Vagina (tissue), 2 donors: Measurements from ENCODE around the gene CES1. TPM values are rescaled to one million over a fixed set of nuclear protein-coding genes. Genes with fewer than 3 reads are reported as not detected.
"Not testable (repeated sequence)": the region's sequence is repeated elsewhere in the genome, so short reads cannot be mapped to it uniquely, and the experiment has no call there.

Experiments used
- DNase-seq, 2 donors: peaks; one replicate each; pipeline ENCODE4 v3.0.0-alpha.2; 2017; ENCODE audit errors: extremely low spot score in 2 of 2
- H3K27ac ChIP-seq: fragments of 200-600 bp; sonication (generic); one replicate; pipeline ENCODE4 v1.5.1; 2019
- H3K27me3 ChIP-seq: fragments of 200-600 bp; sonication (generic); one replicate; pipeline ENCODE4 v1.5.1; 2019
- H3K36me3 ChIP-seq, 2 donors: fragments of 200-600 bp; sonication (generic); one replicate each; pipeline ENCODE4 v1.5.1; 2017 to 2019
- H3K4me1 ChIP-seq: fragments of 200-600 bp; sonication (generic); one replicate; pipeline ENCODE4 v1.5.1; 2019
- H3K4me3 ChIP-seq, 2 donors: fragments of 200-600 bp; sonication (generic); 1 replicate in 1 of 2; 2 replicates in 1 of 2; pipeline ENCODE4 v1.5.1; 2016 to 2019
- H3K9me3 ChIP-seq: fragments of 200-600 bp; sonication (generic); one replicate; pipeline ENCODE4 v1.5.1; 2019
- CTCF ChIP-seq, 3 experiments: fragments of 450-650 bp in 2 of 3; fragments of 200-600 bp in 1 of 3; sonication (generic) in 1 of 3; IDR thresholded peaks; one replicate each; pipeline ENCODE4 v1.5.1; 2017 to 2019; ENCODE audit warnings: antibody characterized with exemption in 3 of 3, mild to moderate bottlenecking in 2 of 3, moderate library complexity in 2 of 3
- POLR2A ChIP-seq, 2 donors: fragments of 450-650 bp; IDR thresholded peaks; one replicate each; pipeline ENCODE4 v1.6.1; 2017; ENCODE audit warnings: antibody characterized with exemption in 2 of 2, mild to moderate bottlenecking in 2 of 2, moderate library complexity in 2 of 2
- POLR2AphosphoS5 ChIP-seq, 2 donors: sonication (generic); formaldehyde crosslinking; IDR thresholded peaks; one replicate each; pipeline ENCODE4 v1.9.0; 2017; ENCODE audit warnings: antibody characterized with exemption in 2 of 2, mild to moderate bottlenecking in 2 of 2, low read depth in 1 of 2; ENCODE audit not compliant: insufficient read depth in 1 of 2
- intact Hi-C: fragments of 100-400 bp; cut with DNase I; formaldehyde crosslinking; loops from one replicate; pipeline ENCODE4 v1.15.1; 2023
- total RNA-seq: library from RNA; depleted of rRNA; stranded (reverse); fragments of >200 nt; gene quantifications from one replicate; pipeline ENCODE4 v1.2.3, GENCODE V29; 2016

CES1 gene
- total RNA-seq, 1 donor from 2014 or later, result 10.1 TPM

- TF ChIP-seq CTCF (IDR thresholded peaks at IDR 0.05) (no peak), POLR2AphosphoS5 (IDR thresholded peaks at IDR 0.05; ENCODE audit: insufficient read depth in 1 of 2, low read depth in 1 of 2) (no peak)
- no peak overlapping the region for H3K27ac ChIP-seq
- no peak for DNase-seq
- H3K27me3 ChIP-seq, result no peaks in the 10 kb centered on the region
- no peaks in the 10 kb centered on the region for H3K36me3 ChIP-seq
- peaks cover 9% of the 10 kb centered on the region for H3K4me1 ChIP-seq
- intact Hi-C loops, result no loop called here
- no peak overlapping the region for H3K4me3 ChIP-seq
- H3K9me3 ChIP-seq, result no peaks in the 10 kb centered on the region
Measured at GRCh38 chr16:55834049-55834448, 1.2 kb upstream of the CES1 start.

GRCh38 chr16:55832425-55832772 is 497 bp downstream of the CES1 start:
- H3K36me3 ChIP-seq, result no peaks in the 10 kb centered on the region
- TF ChIP-seq POLR2AphosphoS5 (IDR thresholded peaks at IDR 0.05; ENCODE audit: insufficient read depth in 1 of 2, low read depth in 1 of 2) (no peak), CTCF (IDR thresholded peaks at IDR 0.05) (no peak), POLR2A (IDR thresholded peaks at IDR 0.05) (no peak)
- intact Hi-C loops, result no loop called here
- H3K27me3 ChIP-seq, result no peaks in the 10 kb centered on the region
- peaks cover 9% of the 10 kb centered on the region for H3K4me1 ChIP-seq
- peak in 1 of 2 donors; percentile 82 for DNase-seq
- peak overlapping the region in 1 of 2 donors; percentile 3 for H3K4me3 ChIP-seq
- no peak overlapping the region for H3K27ac ChIP-seq
- no peaks in the 10 kb centered on the region for H3K9me3 ChIP-seq

GRCh38 chr16:55830658-55831294 is 2.1 kb downstream of the CES1 start:
- Histone ChIP-seq H3K4me1 (peaks cover 9% of the 10 kb centered on the region), H3K4me3 (no peak overlapping the region), H3K27ac (no peak overlapping the region), H3K36me3 (no peaks in the 10 kb centered on the region), H3K27me3 (no peaks in the 10 kb centered on the region), H3K9me3 (no peaks in the 10 kb centered on the region)
- DNase-seq, result peak; percentile 65 to 85
- TF ChIP-seq POLR2AphosphoS5 (IDR thresholded peaks at IDR 0.05; ENCODE audit: insufficient read depth in 1 of 2, low read depth in 1 of 2), result no peak
- no peak for TF ChIP-seq POLR2A (IDR thresholded peaks at IDR 0.05)
- no peak for TF ChIP-seq CTCF (IDR thresholded peaks at IDR 0.05)
- intact Hi-C loops, result no loop called here

GRCh38 chr16:55829232-55829631 is 3.7 kb downstream of the CES1 start:
- intact Hi-C loops, H3K9me3 ChIP-seq, H3K27me3 ChIP-seq, H3K4me1 ChIP-seq, H3K4me3 ChIP-seq, H3K36me3 ChIP-seq, H3K27ac ChIP-seq: not testable (repeated sequence)
- DNase-seq, result peak; percentile 65 to 93

GRCh38 chr16:55828680-55829079 is 4.2 kb downstream of the CES1 start:
- TF ChIP-seq CTCF (IDR thresholded peaks at IDR 0.05) (no peak), POLR2A (IDR thresholded peaks at IDR 0.05) (no peak), POLR2AphosphoS5 (IDR thresholded peaks at IDR 0.05; ENCODE audit: insufficient read depth in 1 of 2, low read depth in 1 of 2) (no peak)
- intact Hi-C loops, result no loop called here
- Histone ChIP-seq H3K27ac (no peak overlapping the region), H3K4me3 (no peak overlapping the region), H3K4me1 (peaks cover 9% of the 10 kb centered on the region), H3K27me3 (no peaks in the 10 kb centered on the region), H3K9me3 (no peaks in the 10 kb centered on the region), H3K36me3 (no peaks in the 10 kb centered on the region)
- DNase-seq, result peak; percentile 74 to 95
